ENCODE data around the gene USP28.
A peak's percentile ranks its signal among the peaks of the same experiment; 100 is the strongest.
"Not testable (repeated sequence)": the region's sequence is repeated elsewhere in the genome, so short reads cannot be mapped to it uniquely, and the experiment has no call there.

Gene USP28, protein sequence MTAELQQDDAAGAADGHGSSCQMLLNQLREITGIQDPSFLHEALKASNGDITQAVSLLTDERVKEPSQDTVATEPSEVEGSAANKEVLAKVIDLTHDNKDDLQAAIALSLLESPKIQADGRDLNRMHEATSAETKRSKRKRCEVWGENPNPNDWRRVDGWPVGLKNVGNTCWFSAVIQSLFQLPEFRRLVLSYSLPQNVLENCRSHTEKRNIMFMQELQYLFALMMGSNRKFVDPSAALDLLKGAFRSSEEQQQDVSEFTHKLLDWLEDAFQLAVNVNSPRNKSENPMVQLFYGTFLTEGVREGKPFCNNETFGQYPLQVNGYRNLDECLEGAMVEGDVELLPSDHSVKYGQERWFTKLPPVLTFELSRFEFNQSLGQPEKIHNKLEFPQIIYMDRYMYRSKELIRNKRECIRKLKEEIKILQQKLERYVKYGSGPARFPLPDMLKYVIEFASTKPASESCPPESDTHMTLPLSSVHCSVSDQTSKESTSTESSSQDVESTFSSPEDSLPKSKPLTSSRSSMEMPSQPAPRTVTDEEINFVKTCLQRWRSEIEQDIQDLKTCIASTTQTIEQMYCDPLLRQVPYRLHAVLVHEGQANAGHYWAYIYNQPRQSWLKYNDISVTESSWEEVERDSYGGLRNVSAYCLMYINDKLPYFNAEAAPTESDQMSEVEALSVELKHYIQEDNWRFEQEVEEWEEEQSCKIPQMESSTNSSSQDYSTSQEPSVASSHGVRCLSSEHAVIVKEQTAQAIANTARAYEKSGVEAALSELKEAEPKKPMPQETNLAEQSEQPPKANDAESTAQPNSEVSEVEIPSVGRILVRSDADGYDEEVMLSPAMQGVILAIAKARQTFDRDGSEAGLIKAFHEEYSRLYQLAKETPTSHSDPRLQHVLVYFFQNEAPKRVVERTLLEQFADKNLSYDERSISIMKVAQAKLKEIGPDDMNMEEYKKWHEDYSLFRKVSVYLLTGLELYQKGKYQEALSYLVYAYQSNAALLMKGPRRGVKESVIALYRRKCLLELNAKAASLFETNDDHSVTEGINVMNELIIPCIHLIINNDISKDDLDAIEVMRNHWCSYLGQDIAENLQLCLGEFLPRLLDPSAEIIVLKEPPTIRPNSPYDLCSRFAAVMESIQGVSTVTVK

GRCh38 chr11:113875234-113876073 is at the start of gene USP28:
USP28 (minus strand) TSS chr11:113875572; CDS start chr11:113875501, 71 bp downstream.
- peak; percentile 93 for DNase-seq

- DNase-seq: no peak
Observed at GRCh38 chr11:113923572-113923971, 48.2 kb upstream of the USP28 start.

DNA sequence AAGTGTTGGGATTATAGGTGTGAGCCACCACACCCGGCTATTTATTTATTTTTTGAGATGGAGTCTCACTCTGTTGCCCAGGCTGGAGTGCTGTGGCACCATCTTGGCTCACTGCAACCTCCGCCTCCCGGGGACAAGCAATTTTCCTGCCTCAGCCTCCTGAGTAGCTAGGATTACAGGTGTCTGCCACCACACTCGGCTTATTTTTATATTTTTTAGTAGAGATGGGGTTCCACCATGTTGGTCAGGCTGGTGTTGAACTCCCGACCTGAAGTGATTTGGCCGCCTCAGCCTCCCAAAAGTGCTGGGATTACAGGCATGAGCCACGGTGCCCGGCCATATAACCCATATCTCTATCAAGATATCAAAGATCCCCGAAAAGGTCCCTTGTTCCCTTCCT is 36.1 kb upstream of the USP28 start:
- DNase-seq: not testable (repeated sequence)

DNA sequence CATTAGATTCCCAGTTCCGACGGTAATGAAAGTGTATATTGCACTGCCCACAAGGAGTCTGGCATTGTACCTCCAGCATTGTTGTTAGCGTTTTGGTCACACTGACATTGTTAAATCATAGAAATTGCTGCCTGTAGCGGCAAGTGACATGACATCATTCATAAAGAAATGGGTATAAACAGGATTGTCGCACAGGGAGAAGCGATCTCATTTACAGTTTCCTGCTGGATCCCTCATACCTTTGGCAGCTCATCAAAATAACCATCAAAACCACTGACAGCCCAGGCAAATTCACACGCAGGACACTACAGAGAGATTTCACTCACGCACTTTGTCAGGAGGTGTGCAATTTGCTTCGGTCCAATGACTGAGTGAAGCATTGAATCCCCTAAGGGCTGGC is 32.7 kb upstream of the USP28 start:
- DNase-seq: no peak

GRCh38 chr11:113907681-113908080 is 32.3 kb upstream of the USP28 start:
- no peak for DNase-seq

GRCh38 chr11:113907152-113907551 is 31.8 kb upstream of the USP28 start:
- DNase-seq: no peak

GRCh38 chr11:113906516-113906915 is 31.1 kb upstream of the USP28 start:
- DNase-seq: no peak

- no peak for DNase-seq
Observed at GRCh38 chr11:113906038-113906437, 30.7 kb upstream of the USP28 start.

- DNase-seq: no peak
Observed at GRCh38 chr11:113904379-113905101, 29.2 kb upstream of the USP28 start, which contains the start of gene HTR3B. HTR3B (plus strand) TSS chr11:113904796; CDS start chr11:113904934, 138 bp downstream.

DNA sequence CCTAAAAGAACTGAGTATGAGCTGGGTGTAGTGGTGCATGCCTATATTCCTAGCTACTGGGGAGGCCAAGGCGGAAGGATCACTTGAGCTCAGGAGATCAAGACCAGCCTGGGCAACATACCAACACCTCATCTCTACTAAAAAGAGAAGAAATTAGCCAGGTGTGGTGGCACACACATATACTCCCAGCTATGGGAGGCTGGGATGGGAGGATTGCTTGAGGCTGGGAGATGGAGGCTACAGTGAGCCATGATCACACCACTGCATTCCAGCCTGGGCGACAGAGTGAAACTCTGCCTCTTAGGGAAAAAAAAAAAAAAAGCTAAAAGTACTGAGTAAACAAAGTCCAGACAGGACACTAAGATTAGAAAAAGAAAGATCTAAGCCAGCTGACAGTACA is 25.8 kb upstream of the USP28 start:
- no peak for DNase-seq

- DNase-seq: no peak
Observed at GRCh38 chr11:113896156-113896879, 20.9 kb upstream of the USP28 start.

GRCh38 chr11:113895367-113896155 is 20.2 kb upstream of the USP28 start:
- no peak for DNase-seq

DNA sequence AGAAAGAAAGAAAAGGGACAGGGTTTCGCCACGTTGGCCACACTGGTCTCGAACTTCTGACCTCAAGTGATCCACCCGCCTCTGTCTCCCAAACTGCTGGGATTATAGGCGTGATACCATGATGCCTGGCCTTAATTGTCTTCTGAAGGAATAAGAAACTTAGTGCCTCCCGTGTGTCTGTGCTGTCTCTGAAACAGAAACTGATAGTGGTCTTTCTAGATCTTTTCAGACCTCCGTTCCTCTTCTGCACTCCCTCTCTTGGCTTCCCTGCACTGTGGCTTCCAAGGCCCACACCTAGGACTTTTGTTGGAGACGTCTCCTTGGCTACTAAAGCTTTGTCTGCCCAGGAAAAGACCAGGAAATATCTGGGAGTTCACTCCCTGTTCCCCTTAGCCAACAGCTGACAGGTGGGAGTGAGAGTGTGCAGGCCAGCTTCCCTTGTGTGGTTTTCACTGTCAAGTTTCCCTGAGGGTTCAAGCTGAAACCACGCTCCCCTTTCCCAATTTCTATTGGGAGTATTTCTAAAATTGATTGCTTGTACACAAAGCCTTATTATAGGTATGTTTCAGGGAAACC is 19.1 kb upstream of the USP28 start:
- DNase-seq: no peak

DNA sequence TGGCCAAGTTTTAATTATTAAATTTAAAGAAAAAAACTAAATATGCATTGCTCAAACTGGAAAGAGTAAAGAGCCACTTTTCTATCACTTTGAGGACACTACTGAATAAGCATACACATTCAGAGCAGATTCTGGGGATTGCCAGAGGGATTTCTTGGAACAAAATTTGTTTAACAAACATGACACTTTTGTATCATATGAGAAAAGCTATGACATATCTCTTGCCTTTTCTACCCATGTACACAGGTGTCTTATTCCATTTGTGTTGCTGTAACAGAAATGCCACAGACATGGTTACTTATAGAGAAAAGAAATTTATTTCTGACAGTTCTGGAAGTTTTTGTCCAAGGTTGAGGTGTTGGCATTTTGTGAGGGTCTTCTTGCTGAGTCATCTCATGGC is 13.5 kb upstream of the USP28 start:
- no peak for DNase-seq

GRCh38 chr11:113885897-113886296 is 10.5 kb upstream of the USP28 start:
- no peak for DNase-seq

- DNase-seq: no peak
Observed at GRCh38 chr11:113884361-113884836, 9.0 kb upstream of the USP28 start.

DNA sequence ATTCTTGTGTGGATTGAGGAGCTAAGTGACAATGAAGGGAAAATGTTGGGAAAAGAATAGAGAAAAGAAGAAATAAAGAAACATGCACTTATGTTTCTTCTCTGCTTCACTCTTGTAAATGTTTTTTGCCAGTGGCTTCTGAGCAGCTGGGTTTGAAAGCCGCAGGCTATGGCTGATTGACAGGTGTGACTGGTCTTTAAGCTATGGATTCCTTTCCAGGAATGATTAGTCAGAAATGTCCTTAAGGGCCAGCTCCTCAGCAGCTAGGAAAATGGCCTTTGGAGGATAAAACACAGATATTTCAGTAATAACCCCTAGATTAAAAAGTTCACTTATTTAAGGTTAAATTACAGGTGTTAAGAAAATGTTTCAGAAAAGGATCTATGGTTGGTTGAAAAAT is 6.5 kb upstream of the USP28 start:
- no peak for DNase-seq

GRCh38 chr11:113880971-113881370 is 5.6 kb upstream of the USP28 start:
- no peak for DNase-seq

GRCh38 chr11:113879446-113879845 is 4.1 kb upstream of the USP28 start:
- DNase-seq: not testable (repeated sequence)

DNA sequence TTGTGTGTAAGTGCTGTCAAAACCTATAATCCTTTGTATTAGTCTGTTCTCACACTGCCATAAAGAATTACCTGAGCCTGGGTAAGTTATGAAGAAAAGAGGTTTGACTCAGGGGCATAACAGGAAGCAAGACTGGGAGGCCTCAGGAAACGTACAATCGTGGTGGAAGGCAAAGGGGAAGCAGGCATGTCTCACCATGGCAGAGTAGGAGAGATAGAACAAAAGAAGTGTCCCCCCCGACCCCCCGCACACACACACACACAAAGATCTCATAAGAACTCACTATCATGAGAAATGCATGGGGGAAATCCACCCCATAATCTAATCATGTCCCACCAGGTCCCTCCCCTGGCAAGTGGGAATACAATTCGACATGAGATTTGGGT is 2.3 kb upstream of the USP28 start:
- DNase-seq: no peak

All from activated CD4-positive, CD25-positive, alpha-beta regulatory T cell treated with anti-CD3 and anti-CD28 coated beads, Interleukin-2, amount 50 U/mL, for 72 hours (primary cell).